ENCODE data around the gene KRT14.
"Not testable (repeated sequence)": the region's sequence is repeated elsewhere in the genome, so short reads cannot be mapped to it uniquely, and the experiment has no call there.

The KRT14 gene

DNA sequence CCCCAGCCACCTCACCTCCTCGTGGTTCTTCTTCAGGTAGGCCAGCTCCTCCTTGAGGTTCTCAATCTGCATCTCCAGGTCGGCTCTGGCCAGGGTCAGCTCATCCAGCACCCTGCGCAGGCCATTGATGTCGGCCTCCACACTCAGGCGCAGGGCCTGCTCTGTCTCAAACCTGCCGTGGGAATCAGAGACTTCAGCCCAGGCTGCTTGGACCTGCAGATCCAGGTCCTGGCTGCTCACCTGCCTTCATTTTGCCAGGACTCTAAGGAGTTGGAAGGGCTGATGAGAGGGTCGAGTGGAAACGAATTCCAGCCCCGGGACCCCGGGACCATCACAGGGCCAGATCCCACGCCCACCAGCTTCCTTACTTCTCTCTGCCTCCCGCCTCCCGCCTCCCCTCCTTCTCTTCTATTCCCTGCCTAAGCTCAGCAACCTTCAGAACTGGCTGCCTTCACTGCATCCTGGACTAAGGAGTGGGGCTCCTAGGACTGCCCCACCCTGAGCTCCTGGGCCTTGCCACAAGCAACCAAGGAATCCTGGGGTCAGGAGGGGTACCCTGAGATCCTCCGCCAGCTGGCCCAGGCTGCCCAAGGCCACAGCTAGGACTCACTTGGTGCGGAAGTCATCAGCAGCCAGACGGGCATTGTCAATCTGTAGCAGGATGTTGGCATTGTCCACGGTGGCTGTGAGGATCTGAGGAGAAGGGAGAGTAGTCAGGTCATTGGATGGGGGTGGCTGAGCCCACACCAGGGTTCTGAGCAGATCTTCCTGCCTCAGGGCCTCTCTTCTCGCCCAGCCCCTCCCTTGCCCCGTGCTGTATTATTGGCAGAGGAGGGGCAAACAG lies 35.9 kb upstream of the KRT14 start:
- not testable (repeated sequence) for DNase-seq

GRCh38 chr17:41621916-41622315 lies 35.2 kb upstream of the KRT14 start:
- DNase-seq: no peak

GRCh38 chr17:41621435-41621817 lies 34.7 kb upstream of the KRT14 start:
- not testable (repeated sequence) for DNase-seq

- no peak for DNase-seq
Measured at GRCh38 chr17:41620583-41621434, 34.1 kb upstream of the KRT14 start.

GRCh38 chr17:41619927-41620582 lies 33.4 kb upstream of the KRT14 start:
- not testable (repeated sequence) for DNase-seq

GRCh38 chr17:41619036-41619926 lies 32.6 kb upstream of the KRT14 start:
- no peak for DNase-seq

- DNase-seq: no peak
Measured at GRCh38 chr17:41618341-41619035, 31.8 kb upstream of the KRT14 start.

DNA sequence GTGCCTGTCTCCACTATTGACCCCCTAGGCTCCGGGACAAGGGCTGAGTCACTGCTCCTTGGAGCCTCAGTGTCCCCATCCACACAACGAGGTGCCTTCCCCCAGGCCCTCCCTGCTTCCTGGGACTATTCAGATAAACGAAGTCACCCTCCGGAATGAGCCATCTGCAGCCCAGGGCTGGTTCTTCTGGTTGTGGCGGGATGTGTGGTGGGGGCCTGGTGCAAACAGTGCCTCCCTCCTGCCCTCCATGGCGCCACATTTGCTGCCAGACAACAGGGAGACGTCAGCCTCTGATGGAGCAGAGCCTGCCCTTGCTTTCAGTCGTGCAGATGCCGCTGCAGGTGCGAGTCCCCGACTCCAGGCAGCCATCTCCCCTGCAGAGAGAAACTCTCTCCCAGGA lies 31.0 kb upstream of the KRT14 start:
- no peak for DNase-seq

DNA sequence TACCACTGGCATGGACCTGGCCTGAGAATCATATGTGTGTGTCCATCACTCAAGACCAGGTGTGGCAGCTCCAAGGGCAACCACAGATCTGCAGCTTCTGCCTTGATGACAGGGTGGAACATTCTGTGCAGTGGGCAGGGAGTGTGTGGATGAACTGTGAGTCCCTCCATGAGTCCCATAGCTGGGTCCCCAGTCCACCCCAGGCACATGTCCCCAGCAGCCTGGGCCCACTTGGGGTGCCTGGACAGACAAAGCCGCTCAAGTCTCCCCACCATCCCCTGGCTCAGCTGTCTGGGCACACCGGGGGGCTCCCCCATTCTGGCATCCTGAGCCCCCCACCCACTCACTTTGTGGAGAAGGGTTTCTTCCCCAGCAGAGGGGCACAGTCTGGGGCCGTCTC lies 30.4 kb upstream of the KRT14 start:
- DNase-seq: no peak

- not testable (repeated sequence) for DNase-seq
Measured at GRCh38 chr17:41616486-41616885, 29.8 kb upstream of the KRT14 start.

DNA sequence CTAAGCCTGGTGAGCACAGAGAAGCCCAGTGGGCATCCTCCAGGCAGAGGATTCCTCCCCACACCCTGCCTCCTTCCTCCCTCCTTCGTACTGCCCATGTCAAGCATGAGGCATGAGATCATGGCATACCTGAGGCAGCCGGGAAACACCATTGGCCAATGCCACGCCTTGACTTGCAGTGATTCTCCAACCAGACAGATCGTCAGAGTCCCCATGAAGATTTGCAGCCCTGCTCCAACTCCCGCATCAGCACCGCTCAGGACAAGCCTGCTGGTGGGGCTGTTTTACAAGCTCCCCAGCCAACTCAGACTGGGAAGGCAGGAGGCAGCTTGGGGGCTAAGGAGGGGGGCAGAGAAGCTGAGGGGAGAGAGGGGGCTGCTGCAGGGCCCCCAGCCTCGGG lies 28.8 kb upstream of the KRT14 start:
- DNase-seq: no peak

- not testable (repeated sequence) for DNase-seq
Measured at GRCh38 chr17:41614767-41615166, 28.1 kb upstream of the KRT14 start.

GRCh38 chr17:41614098-41614497 lies 27.4 kb upstream of the KRT14 start:
- no peak for DNase-seq

GRCh38 chr17:41613277-41614082 lies 26.8 kb upstream of the KRT14 start:
- DNase-seq: no peak

- not testable (repeated sequence) for DNase-seq
Measured at GRCh38 chr17:41612376-41613160, 25.9 kb upstream of the KRT14 start, which contains the start of gene KRT16. TSS of gene KRT16 (minus strand) at chr17:41612767. CDS start at chr17:41612688, 79 bp downstream.

DNA sequence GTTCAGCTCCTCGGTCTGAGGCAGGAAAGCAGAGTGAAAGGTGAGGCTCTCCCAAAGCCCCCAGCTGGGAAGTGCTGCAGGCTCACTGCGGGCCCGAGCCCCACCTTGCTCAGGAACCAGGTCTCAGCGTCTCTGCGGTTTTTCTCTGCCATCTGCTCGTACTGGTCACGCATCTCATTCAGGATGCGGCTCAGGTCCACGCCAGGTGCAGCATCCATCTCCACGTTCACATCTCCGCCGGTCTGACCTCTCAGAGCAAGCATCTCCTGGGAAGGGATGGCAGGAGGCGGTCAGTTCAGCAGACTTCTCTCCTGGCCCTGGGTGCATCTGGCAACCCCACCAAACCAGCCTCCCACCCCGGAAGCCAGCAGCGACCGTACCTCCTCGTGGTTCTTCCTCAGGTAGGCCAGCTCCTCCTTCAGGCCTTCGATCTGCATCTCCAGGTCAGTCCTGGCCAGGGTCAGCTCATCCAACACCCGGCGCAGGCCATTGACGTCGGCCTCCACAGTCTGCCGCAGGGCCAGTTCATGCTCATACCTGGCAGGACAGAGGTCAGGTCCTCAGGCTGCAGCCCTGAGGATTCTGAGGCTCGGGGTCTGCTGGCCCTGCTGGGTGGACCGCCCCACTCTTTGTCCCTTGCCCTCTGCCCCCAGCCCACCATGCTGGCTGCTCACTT lies 24.4 kb upstream of the KRT14 start:
- DNase-seq: no peak

DNA sequence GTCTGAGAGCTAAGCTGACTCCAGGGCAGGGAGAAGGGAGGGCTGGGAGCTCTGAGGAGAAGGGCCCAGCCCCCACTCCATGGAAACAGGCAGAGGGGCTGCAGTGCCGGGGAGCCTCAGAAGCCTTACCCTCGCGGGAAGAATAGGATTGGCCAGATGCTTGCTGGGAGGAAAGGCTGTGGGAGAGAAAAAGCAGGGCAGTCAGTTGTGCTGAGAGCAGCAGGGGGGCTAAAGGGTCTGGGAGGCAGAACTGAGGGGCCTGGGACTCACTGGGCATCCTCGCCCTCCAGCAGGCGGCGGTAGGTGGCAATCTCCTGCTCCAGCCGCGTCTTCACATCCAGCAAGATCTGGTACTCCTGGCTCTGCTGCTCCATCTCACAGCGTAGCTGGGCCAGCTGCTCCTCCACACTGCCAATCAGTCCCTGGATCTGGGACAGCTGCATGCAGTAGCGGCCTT lies 23.4 kb upstream of the KRT14 start:
- DNase-seq: not testable (repeated sequence)

- DNase-seq: not testable (repeated sequence)
Measured at GRCh38 chr17:41606930-41607329, 20.2 kb upstream of the KRT14 start.

DNA sequence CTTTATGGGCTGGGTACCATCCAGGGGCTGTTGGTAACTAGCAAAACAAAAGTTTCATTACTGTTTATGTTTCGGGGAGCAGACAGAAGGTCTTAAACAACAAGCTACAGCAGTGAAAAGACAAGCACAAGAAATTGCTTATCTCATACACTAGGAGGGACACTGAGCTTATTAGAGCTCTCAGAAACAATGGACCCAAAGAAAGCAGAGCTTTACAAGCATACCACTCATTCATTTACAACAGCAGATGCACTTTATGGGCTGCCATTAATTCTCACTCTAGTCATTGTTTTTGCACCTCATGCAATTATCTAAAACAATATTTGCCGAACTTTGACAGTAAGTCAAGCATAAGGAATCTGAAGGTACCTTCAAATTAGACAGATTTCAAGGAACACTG lies 15.8 kb upstream of the KRT14 start:
- no peak for DNase-seq
